Hepatic stellate cell (primary cell): ENCODE results near the gene PRRC2B.
A peak's percentile ranks its signal among the peaks of the same experiment; 100 is the strongest.
"Not testable (repeated sequence)": the region's sequence is repeated elsewhere in the genome, so short reads cannot be mapped to it uniquely, and the experiment has no call there.

Experiments
- DNase-seq: peaks from one replicate; pipeline ENCODE4 v3.0.0; 2011; ENCODE audit warnings: low spot score

The PRRC2B gene

DNA sequence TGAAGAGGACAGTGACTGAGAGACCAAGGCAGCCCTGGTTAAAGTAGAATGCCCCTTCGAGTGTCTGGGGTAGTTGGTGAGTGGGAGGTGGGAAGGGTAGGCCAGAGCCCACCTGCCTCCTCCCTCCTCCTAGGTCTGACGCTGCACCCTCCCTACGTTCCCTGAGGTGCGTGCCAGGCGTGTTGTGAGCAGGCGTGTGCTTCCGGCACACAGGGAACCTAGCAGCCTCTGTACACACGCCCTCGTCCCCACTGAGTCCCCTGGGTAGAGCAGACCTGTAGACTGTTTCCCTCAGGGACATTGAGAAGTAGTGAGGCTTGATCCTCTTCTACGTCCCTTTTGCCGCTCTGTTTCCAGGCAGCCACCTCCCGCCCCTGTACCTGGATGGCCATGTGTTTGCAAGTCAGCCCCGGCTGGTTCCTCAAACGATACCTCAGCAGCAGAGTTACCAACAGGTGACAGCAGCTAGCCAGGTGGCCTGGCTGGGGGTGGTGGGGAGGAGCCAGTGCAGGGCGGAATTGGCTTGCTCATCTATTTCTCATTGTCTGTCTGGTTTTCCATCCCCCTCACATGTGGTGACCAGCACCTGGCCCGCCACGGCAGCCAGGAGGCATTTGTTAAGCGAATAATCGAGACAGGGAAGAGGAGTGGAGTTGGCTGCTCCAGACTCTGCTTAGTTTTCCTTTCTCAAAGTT lies 92.0 kb downstream of the PRRC2B start:
- DNase-seq = no peak

DNA sequence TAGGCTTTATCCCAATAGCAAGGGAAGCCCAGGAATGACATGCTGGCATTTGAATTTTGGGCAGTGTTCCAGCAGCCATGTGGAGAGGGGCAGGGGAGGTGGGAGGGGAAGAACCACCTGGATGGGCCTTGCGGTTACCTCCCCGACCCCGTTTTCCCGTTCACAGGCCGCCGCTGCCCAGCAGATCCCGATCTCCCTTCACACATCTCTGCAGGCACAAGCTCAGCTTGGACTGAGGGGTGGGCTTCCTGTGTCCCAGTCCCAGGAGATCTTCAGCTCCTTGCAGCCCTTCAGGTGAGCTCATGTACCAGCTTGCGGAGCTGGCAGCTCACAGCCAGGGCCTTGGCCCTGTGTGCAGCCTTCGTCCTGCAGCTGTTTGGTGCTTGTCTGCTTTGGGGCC lies 93.1 kb downstream of the PRRC2B start:
- DNase-seq = no peak

DNA sequence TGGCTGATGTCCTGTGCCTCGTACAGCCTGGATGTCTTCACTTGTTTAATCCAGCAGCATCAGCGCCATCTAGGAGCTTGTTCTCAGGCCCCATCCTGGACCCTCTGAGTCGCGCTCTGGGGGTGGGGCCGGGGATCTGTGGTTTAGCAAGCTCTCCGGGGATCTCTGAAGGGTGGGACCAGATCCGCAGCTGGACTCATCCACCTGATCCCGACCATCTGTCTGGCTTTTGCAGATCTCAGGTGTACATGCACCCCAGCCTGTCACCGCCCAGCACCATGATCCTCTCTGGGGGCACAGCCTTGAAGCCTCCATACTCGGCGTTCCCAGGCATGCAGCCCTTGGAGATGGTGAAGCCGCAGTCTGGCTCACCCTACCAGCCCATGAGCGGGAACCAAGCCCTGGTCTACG lies 93.7 kb downstream of the PRRC2B start:
- no peak for DNase-seq

DNA sequence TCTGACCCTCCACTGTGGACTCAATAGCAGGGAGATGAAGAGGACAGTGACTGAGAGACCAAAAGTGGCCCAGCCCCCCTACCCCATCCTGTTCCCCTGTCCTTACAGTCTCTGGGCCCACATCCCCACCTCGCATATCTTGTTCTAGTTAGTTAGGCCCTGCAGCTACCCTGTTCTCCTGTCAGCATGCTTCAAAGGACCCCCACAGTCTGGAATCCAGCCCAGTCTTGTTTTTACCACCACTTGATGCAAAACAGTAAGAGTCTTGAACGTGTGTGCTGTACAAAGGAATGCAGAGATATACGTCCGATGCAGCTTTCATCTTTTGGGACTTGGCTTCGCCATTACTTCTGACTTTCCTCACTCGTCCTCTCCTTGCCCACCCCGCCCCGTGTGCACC lies 96.6 kb downstream of the PRRC2B start:
- DNase-seq = no peak

DNA sequence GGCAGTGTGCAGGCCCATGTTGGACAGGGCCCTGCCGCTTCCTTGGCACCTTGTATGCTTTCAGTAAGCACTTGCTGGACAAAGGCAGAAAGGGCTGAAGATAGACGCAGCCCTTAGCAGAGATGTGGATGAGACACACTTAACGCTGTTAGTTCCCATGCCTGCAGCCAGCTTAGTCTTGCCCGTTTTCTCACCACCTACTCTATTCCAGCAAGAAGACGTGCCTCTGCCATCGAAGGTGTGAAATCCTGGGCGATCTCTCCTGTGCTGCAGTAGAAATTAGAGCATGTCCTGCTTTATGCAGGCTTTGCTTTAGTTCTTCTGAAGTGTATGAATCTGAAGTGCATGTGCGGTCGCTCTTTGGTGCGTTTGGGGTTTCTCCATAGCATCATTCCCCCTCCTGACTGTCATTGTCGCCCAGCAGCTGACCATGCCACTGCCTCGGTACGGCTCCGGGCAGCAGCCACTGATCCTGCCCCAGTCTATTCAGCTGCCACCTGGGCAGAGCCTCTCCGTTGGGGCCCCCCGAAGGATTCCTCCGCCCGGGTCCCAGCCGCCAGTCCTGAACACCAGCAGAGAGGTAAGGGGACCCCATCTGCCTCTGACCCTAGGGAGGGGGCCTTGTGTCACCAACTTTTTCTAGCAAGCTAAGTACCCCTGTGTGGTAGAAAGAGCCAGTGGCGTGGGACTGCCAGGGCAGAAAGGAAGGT lies 97.3 kb downstream of the PRRC2B start:
- DNase-seq = no peak

DNA sequence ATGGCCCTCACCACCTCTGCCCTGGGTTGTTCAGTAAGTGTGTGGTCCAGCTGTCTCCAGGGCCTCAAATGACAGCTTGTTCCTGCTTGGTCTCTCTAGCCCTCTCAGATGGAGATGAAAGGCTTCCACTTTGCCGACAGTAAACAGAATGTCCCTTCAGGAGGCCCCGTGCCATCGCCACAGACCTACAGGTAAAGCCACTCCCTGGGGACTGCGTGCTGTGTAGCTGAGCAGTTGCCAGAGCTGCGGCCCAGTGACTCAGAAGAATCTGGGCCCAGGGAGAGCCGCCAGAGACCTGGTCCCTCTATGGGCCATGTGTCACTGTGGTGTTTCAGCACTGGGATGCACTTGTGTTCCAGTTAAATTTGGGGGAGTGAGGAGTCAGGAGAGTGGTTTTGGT lies 98.2 kb downstream of the PRRC2B start:
- DNase-seq = no peak

DNA sequence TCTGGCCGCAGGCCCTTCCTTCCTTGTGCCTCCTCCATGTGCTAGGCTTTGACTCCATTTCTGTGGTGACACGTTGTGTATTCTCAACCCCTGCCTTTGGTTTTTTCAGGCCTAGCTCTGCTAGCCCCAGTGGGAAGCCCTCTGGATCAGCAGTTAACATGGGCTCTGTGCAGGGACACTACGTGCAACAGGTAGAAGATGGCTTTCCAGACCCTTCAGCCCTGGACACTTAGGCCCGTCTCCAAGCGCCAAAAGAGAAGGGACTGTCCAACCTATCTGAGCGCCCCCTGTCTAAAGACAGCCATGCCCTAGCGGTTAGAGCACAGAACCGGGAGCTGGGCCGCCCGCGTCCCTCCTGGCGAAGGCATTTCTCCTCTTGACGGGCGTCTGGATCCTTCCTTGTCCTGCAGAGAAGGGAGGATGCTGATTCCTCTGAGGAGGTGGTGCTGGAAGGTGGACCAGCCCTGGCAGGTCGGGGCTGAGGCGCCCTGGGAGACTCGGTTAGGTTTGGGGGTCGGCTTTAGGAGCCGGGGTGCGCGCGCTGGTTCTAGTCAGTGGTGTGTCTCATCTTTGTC lies 100.5 kb downstream of the PRRC2B start:
- DNase-seq = no peak

DNA sequence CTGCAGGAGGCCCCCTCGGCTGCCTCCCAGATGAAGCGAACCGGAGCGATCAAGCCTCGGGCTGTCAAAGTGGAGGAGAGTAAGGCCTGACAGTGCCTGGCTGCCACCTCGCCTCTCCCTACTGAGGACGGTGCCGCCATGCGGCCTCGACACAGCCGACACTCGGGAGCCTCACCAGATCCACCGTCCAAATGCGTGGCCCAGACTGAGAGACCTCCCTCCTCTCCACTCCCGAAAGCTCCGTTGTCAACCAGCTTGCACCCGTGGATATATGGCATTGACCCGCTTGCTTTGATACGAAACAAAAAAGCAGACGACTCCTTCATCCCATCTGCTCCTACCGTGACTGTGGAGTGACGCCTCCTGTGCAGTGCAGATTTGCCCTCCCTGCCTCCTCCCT lies 101.9 kb downstream of the PRRC2B start:
- no peak for DNase-seq

DNA sequence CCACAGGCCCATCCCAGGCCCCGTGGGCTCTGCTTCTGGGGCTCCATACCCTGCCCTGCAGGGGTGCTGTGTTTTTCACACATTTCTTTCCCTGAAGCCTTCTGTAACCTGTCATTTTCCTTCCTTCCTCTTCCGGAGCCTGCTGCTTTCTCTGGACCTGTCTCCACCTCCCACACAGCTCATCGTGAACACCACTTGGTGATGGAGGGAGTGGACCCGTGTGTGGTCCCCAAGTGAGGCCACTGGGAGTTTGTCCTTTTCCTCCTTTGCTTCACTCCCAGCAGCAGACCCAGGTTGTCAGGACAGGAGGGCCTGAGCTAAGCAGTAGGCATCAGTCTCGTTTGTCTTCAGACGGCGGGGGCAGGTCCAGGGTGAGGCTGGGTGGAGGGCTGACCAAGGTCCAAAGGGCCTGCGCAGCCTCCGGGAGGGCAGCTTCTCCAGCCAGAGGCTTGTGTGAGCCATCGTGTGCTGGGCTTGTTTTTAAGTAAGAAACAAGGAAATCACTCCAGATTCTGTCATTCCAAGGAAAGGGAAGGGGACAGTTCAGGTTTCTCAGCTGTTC lies 103.0 kb downstream of the PRRC2B start:
- DNase-seq = no peak

DNA sequence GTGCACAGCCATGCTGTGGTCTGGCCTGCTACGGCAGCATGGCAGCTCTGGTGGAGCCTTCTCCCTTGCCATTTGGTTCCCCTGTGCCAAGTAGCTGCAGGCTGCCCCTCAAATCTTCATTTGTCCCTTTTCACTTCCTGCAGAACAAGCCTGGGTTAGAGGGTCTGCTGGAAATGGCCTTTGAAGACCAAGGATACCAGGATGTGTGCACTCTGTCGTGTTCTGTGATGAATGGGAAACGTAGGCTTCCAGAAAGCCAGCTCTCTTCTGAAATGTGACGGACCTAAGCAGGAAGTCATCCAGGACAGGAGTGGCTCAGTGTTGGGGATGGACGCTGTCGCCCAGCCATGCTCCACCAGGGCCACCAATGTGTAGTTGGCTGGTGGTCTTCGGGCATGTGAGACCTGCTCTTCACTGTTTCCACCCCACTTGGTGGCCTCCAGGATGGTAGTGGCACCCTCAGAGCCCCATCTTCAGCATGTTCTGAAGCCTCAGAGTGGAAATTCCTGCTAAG lies 105.4 kb downstream of the PRRC2B start:
- no peak for DNase-seq

DNA sequence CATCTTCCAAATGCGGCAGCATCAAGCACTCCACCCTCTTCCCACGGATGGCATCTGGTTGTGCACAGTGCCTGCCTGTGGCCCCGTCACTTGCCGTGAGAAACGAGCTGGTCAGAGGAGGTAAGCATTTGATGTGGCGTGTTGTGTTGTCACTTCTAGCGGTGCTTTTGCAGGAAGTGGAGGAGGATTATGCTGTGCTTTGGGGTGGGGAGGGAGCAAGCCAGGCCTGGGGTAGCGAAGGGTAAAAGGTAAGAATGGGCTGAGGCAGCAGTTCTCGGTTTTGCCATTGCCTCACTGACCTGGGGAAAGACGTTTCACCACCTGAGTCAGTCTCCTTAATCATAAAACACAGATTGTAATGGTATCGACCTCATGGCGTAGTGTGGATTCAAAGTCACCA lies 106.5 kb downstream of the PRRC2B start:
- no peak for DNase-seq

DNA sequence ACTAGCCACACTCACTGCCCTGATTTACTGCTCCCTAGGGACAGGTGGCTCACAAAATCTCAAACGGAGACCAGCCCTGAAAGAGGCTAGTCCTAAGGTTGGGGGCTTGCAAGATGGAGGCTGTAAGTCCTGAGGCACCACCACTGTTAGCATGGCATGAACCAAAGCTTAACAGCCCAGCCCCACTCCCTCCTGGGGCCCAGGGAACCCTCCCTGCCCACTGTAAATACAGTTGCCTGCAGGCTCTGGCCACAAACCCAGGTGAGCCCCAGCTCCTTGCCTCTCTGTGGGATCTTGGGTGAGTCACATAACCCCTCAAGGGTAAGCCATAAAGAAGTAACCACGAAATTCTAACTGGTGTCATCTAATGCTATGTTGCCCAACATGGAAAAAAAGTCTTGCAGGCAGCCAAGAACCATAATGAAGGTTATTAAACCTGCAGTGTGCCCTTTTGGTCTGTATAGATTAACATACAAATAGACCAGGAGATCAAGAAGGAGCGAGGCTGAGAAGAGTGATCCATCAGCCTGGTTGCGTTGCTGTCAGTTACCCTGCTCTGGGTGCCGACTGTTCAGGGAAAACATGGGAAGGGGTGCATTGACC lies 107.2 kb downstream of the PRRC2B start:
- DNase-seq = no peak

DNA sequence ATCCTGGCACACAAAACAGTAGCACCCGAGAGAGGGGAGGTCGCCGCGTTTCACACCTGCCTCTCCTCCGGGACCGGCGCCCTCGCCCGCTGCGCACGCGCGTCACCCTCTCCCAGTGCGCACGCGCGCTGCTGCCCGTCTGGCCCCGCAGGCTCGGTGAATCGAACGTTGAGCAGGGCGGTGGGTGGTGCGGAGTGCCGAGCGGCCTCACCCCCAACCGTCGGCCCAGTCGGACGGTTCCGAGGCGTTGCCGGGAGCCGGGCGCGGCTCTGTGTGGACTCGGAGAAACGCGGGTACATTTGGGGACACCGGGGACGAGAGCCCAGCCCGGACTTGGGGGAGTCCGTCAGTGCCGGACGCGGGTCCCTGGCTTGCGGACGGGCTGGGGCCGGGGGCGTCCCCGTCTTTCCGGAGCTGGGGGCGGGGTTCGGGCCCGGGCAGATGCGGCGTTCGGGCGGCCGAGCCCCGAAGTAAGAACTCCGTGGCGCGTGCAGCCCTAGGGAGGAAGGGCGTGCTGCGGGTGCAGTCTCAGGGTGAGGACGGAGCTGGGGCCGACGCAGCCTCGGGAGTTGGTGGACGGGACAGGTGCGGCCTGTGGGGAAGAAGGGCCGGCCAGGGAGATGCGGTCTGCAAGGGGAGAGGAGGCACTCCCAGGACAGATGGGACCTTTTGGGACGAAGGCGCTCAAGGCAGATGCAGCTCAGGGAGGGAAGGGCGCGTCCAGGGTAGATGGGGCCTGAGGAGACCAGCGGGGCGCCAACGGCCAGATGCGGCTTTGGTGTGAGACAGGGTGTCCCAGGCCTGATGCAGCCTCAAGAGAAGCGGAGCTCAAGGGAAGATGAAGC lies 109.1 kb downstream of the PRRC2B start, which contains the start of gene POMT1:
Gene POMT1, plus strand, starts transcription at position 138 of the 845 bp plus-strand sequence. CDS start 1,301 bp downstream, outside the sequence.
- DNase-seq = peak; percentile 100

DNA sequence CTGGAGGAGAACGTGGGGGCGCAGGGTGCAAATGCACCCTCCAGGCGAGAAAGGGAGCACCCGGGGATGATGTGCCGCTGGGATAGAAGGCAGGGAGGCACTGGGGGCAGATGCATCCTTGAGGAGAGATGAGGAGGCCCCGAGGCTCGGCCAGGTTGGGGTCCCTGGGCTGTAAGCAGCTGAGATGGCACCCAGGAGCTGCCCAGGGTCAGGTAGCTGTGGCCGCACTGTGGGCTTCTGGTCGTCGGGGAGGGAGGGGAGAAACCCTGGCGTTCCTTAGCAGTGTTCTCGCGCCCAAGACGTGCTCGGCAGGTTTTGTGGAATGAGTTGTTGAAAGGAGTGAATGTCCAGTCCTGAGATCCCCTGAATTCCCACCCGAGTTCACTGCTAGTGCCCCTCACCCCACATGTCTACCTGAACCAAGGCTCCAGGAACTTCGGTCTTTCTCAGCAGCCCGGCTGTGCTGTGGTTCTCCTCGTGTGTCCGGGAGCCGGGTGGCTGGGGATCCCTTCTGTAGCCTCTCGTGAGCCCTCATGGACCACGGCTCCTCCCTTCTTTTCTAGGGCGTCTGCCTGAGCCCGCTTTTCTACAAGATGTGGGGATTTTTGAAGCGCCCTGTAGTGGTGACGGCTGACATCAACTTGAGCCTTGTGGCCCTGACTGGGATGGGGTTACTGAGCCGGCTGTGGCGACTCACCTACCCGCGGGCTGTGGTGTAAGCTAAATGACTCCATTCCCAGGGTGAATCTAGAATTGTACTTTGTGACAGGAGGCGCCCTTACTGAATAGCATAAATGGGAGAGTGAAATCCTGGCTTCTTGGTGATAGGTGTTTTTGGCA lies 110.0 kb downstream of the PRRC2B start:
- peak; percentile 66 for DNase-seq

DNA sequence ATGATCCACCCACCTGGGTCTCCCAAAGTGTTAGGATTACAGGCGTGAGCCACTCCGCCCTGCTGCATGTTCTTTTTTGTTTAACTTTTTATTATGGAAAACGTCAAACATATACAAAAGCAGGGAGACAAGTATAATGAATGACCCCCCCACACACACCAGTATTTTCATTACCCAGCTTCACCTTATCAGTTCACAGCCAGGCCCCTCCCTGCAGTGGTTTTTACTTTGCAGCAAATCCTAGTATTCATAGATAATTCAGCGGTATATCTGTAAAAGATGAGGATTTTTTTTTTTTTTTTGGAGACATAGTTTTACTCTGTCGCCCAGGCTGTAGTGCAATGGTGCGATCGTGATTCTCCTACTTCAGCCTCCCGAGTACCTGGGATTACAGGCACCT lies 111.1 kb downstream of the PRRC2B start:
- DNase-seq = no peak

DNA sequence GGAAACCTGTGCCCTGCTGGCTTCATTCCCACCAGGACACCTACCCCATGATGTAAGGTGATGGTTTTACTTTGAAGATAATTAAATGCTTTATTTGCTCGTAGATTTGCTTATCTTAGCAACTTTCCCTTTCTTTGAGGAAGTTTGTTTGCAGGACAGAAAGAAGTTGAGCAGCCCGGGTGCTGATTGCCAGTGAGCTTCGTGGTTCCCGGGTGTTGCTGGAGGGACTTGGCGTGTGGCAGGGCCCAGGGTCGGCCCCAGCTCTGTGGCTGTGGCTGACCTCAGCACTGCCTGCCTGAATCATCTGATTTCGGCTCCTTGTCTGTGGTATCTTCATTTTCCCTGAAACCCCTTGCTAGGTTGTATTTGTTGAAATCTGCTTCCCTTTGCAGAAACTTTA lies 117.5 kb downstream of the PRRC2B start:
- DNase-seq = no peak

DNA sequence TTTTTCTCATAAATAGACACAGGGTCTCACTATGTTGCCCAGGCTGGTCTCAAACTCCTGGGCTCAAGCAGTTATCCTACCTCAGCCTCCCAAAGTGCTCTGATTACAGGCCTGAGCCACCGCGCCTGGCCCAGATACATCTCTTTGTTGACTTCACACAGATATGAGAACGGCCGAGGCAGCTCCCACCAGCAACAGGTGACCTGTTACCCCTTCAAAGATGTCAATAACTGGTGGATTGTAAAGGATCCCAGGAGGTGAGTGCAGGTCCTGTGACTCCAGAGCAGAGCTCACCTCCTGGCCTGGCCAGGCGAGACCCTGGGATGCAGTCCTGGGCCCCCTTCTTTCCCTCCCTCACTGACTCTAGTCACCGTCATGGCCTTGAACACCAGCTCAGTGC lies 118.0 kb downstream of the PRRC2B start:
- no peak for DNase-seq

DNA sequence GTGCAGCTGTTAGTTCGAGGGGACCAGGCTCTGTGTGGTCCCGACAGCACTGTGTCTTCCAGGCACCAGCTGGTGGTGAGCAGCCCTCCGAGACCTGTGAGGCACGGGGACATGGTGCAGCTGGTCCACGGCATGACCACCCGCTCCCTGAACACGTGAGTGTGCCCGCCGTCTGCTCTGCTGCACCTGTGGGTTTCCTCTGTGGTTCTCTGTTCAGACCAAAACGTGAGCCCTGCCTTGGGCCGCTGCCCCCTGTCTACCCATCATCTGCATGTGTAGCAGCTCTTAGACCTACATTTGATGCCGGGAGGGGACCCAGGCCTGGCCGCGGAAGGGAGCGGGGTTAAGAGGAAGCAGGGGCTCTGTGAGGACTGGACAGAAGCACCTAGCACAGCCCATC lies 119.3 kb downstream of the PRRC2B start:
- no peak for DNase-seq

DNA sequence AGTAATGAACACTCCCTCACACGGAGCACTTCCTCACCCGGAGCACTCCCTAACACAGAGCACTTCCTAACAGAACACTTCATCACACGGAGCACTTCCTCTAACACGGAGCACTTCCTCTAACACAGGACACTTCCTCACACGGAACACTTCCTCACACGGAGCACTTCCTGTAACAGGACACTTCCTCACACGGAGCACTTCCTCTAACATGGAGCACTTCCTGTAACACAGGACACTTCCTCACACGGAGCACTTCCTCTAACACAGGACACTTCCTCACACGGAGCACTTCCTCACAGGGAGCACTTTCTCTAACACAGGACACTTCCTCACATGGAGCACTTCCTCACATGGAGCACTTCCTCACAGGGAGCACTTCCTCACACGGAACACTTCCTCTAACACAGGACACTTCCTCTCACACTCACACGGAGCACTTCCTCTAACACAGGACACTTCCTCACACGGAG lies 121.7 kb downstream of the PRRC2B start:
- not testable (repeated sequence) for DNase-seq

DNA sequence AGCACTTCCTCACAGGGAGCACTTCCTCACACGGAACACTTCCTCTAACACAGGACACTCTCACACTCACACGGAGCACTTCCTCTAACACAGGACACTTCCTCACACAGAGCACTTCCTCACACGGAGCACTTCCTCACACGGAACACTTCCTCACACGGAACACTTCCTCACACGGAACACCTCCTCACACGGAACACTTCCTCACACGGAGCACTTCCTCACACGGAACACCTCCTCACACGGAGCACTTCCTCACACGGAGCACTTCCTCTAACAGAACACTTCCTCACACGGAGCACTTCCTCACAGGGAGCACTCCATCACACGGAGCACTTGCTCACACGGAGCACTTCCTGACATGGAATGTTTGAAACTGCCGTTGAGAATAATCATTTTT lies 122.2 kb downstream of the PRRC2B start:
- DNase-seq = no peak
